ENCODE measurements around the gene CEACAM19.
"Not testable (repeated sequence)": the region's sequence is repeated elsewhere in the genome, so short reads cannot be mapped to it uniquely, and the experiment has no call there.

CEACAM19 gene

DNA sequence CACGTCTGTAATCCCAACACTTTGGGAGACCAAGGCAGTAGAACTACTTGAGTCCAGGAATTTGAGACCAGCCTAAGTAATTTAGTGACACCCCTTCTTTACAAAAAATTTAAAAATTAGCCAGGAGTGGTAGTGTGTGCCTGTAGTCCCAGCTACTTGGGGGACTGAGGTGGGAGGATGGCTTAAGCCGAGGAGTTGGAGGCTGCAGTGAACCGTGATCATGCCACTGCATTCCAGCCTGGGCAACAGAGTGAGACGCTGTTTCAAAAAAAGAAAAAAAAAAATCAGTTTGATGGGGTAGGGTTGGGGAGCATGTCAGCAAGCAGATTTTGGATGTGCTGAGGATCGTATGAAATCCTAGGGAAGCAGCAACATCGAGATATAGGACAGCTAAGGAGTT, 4.2 kb downstream of the CEACAM19 start:
- WGBS (ENCODE audit: insufficient coverage, insufficient read length), result no CpG with 5 or more reads among the region's 6 CpGs
- Histone ChIP-seq H3K4me3 (ENCODE audit: low read length) (no peak overlapping the region), H3K27ac (ENCODE audit: low read length) (no peak overlapping the region), H3K4me1 (ENCODE audit: control insufficient read depth, insufficient read depth, low read length) (no peaks in the 10 kb centered on the region), H3K9me3 (ENCODE audit: control insufficient read depth, insufficient read depth, low read length) (no peaks in the 10 kb centered on the region), H3K36me3 (ENCODE audit: control insufficient read depth, insufficient read depth, low read length) (no peaks in the 10 kb centered on the region), H3K27me3 (ENCODE audit: control insufficient read depth, insufficient read depth, low read length) (no peaks in the 10 kb centered on the region; the same call in 1 of the 2 replicates)
- no peak for DNase-seq (ENCODE audit: low read depth, low spot score)

DNA sequence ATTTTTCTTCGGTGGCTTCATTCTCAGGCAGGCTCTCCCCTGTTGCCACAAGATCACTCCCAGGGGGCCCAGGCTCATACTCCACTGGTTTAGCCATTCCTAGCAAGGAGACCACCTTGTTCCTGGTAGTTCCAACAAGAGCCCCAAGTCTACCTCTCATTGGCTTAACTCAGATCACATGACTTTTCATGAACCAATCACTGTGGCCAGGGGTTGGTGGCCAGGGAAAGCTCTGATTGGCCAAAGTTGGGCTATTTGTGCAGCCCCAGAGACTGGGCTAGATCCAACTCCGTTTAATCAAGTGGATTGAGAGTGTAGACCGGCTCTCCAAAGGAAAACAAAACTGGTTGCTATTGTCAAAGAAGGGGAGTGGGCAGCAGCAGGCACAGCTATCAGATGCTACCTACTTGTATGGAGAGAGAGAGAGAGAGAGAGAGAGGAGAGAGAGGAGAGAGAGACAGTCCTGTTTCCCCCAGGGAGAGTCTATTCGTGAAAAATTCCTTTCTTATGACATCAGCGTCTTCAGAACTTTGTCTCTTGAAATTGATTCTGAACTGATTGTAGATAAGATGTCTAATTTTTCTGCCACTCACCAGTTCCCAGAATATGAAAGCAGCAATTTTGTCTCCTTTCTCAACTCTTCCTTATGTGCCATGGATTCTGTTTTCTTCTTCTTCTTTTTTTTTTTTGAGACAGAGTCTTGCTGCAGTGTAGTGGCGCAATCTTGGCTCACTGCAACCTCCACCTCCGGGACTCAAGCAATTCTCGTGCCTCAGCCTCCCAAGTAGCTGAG, 5.9 kb downstream of the CEACAM19 start:
- no peaks in the 10 kb centered on the region; the same call in 1 of the 2 replicates for H3K27me3 ChIP-seq (ENCODE audit: control insufficient read depth, insufficient read depth, low read length)

DNA sequence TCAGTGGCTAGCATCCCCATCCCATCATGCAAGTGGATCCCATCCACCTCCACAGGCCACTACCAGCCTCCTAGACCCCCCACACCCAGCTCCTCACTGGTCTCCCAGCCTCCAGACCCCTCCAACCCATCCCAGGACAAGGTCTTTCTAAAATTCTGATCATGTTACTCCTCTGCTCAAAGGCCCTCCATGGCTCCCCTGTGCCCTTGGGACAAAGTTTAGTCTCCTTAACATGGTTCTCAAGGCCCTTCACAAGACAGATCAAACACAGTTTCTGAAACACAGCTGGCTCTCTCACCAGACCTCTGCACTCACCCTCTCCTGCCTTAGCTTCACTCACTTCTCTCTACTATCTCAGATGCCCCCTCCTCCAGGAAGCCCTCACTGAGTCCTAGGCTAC, 9.3 kb downstream of the CEACAM19 start:
- H3K4me1 ChIP-seq (ENCODE audit: control insufficient read depth, insufficient read depth, low read length), result no peaks in the 10 kb centered on the region
- no peaks in the 10 kb centered on the region for H3K36me3 ChIP-seq (ENCODE audit: control insufficient read depth, insufficient read depth, low read length)

More for the DNA sequence above, 5.9 kb downstream of the CEACAM19 start:
- H3K27ac ChIP-seq (ENCODE audit: low read length), result no peak overlapping the region
- WGBS (ENCODE audit: insufficient coverage, insufficient read length), result no CpG with 5 or more reads among the region's 8 CpGs
- H3K4me1 ChIP-seq (ENCODE audit: control insufficient read depth, insufficient read depth, low read length), result no peaks in the 10 kb centered on the region
- no peak for DNase-seq (ENCODE audit: low read depth, low spot score)
- no peak overlapping the region for H3K4me3 ChIP-seq (ENCODE audit: low read length)
- no peaks in the 10 kb centered on the region for H3K36me3 ChIP-seq (ENCODE audit: control insufficient read depth, insufficient read depth, low read length)
- H3K9me3 ChIP-seq (ENCODE audit: control insufficient read depth, insufficient read depth, low read length), result no peaks in the 10 kb centered on the region

DNA sequence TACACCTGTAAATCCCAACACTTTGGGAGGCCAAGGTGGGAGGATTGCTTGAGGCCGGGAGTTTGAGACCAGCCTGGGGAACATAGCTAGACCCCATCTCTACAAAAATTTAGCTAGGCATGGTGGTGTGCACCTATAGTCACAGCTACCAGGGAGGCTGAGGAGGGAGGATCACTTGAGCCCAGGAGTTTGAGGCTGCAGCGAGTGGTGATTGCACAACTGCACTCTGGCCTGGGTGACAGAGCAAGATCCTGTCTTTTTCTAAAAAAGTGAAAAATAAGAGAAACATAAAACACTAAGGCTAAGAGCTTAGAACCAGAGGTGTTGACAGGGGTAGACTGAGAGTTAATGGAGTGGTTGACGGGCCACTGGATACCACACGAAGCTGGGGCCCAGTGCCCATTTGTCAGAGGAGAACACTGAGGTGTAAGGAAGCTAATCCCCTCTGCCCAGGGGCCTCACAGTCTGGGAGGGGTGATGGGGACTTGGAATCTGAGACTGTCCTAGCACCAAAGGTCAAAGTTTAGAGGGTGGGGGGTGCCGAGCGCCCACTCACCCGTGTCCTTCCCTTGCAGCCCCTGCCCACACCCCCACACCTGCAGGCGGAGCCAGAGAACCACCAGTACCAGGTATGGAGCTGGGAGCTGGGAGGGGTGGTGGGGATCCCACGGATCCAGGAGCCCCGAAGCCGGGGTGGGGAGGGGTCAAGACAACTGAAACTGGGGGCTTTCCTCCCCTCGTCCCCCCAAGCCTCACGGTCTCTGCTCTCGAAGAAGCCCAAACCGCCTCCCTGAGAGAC, 10.9 kb downstream of the CEACAM19 start:
- no peaks in the 10 kb centered on the region for H3K4me1 ChIP-seq (ENCODE audit: control insufficient read depth, insufficient read depth, low read length)
- no peak overlapping the region for H3K4me3 ChIP-seq (ENCODE audit: low read length)
- DNase-seq (ENCODE audit: low read depth, low spot score), result no peak
- no peaks in the 10 kb centered on the region for H3K9me3 ChIP-seq (ENCODE audit: control insufficient read depth, insufficient read depth, low read length)
- H3K27ac ChIP-seq (ENCODE audit: low read length), result no peak overlapping the region
- no peaks in the 10 kb centered on the region for H3K36me3 ChIP-seq (ENCODE audit: control insufficient read depth, insufficient read depth, low read length)
- no CpG with 5 or more reads among the region's 15 CpGs for WGBS (ENCODE audit: insufficient coverage, insufficient read length)
- no peaks in the 10 kb centered on the region; the same call in 1 of the 2 replicates for H3K27me3 ChIP-seq (ENCODE audit: control insufficient read depth, insufficient read depth, low read length)

More for the DNA sequence above, 9.3 kb downstream of the CEACAM19 start:
- no peak for DNase-seq (ENCODE audit: low read depth, low spot score)
- H3K4me3 ChIP-seq (ENCODE audit: low read length), result no peak overlapping the region
- no peak overlapping the region for H3K27ac ChIP-seq (ENCODE audit: low read length)
- H3K27me3 ChIP-seq (ENCODE audit: control insufficient read depth, insufficient read depth, low read length), result no peaks in the 10 kb centered on the region; the same call in 1 of the 2 replicates
- no peaks in the 10 kb centered on the region for H3K9me3 ChIP-seq (ENCODE audit: control insufficient read depth, insufficient read depth, low read length)

GRCh38 chr19:44682807-44683206, 11.5 kb downstream of the CEACAM19 start:
- H3K4me3 ChIP-seq (ENCODE audit: low read length), result no peak overlapping the region
- no CpG with 5 or more reads among the region's 2 CpGs for WGBS (ENCODE audit: insufficient coverage, insufficient read length)
- DNase-seq (ENCODE audit: low read depth, low spot score), result no peak
- no peaks in the 10 kb centered on the region for H3K9me3 ChIP-seq (ENCODE audit: control insufficient read depth, insufficient read depth, low read length)
- H3K4me1 ChIP-seq (ENCODE audit: control insufficient read depth, insufficient read depth, low read length), result no peaks in the 10 kb centered on the region
- no peaks in the 10 kb centered on the region; the same call in 1 of the 2 replicates for H3K27me3 ChIP-seq (ENCODE audit: control insufficient read depth, insufficient read depth, low read length)
- H3K36me3 ChIP-seq (ENCODE audit: control insufficient read depth, insufficient read depth, low read length), result no peaks in the 10 kb centered on the region
- no peak overlapping the region for H3K27ac ChIP-seq (ENCODE audit: low read length)

DNA sequence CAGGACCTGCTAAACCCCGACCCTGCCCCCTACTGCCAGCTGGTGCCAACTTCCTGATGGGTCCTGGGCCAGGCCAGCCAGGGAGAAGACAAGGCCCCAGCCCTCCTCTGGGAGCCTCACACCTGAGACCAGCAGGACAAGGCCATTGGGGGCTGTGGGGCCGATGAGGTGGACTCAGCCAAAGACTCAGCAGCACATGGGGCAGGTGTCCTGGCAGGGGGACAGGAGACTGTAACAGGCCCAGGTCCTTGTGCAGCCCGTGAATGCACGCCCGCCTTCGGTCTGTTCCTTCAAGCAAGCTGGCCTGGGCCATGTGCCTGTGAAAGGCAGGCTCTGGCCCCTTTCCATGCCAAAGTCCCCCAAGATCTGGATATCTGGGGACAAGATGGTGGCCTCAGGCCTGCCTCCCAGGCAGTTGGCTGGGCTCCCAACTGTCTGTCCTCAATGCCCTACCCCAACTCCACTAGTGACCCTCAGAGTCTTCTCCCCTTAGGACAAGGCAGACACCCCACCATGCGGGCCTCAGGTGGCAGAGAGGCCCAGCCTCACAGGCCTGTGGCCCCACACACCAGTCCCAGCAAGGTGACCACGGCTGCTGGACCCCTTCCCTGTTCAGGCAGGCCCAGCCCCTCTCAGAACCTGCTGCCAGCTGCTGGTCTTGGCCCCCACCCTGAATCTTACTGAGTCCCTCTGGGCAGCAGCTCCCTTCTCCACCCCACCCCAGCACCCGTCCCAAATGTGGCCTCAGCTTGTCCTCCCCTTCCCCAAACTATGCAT, 12.3 kb downstream of the CEACAM19 start:
- Histone ChIP-seq H3K4me1 (ENCODE audit: control insufficient read depth, insufficient read depth, low read length) (no peaks in the 10 kb centered on the region), H3K9me3 (ENCODE audit: control insufficient read depth, insufficient read depth, low read length) (no peaks in the 10 kb centered on the region), H3K36me3 (ENCODE audit: control insufficient read depth, insufficient read depth, low read length) (no peaks in the 10 kb centered on the region), H3K27ac (ENCODE audit: low read length) (no peak overlapping the region), H3K4me3 (ENCODE audit: low read length) (no peak overlapping the region), H3K27me3 (ENCODE audit: control insufficient read depth, insufficient read depth, low read length) (no peaks in the 10 kb centered on the region; the same call in 1 of the 2 replicates)
- no peak for DNase-seq (ENCODE audit: low read depth, low spot score)
- no CpG with 5 or more reads among the region's 9 CpGs for WGBS (ENCODE audit: insufficient coverage, insufficient read length)

GRCh38 chr19:44684396-44684795, 13.1 kb downstream of the CEACAM19 start:
- not testable (repeated sequence) for H3K4me3 ChIP-seq (ENCODE audit: low read length); H3K27me3 ChIP-seq (ENCODE audit: control insufficient read depth, insufficient read depth, low read length); H3K4me1 ChIP-seq (ENCODE audit: control insufficient read depth, insufficient read depth, low read length); DNase-seq (ENCODE audit: low read depth, low spot score); H3K9me3 ChIP-seq (ENCODE audit: control insufficient read depth, insufficient read depth, low read length); H3K36me3 ChIP-seq (ENCODE audit: control insufficient read depth, insufficient read depth, low read length); H3K27ac ChIP-seq (ENCODE audit: low read length)
- WGBS (ENCODE audit: insufficient coverage, insufficient read length), result 100% methylated on average over 1 of the region's 3 CpGs

DNA sequence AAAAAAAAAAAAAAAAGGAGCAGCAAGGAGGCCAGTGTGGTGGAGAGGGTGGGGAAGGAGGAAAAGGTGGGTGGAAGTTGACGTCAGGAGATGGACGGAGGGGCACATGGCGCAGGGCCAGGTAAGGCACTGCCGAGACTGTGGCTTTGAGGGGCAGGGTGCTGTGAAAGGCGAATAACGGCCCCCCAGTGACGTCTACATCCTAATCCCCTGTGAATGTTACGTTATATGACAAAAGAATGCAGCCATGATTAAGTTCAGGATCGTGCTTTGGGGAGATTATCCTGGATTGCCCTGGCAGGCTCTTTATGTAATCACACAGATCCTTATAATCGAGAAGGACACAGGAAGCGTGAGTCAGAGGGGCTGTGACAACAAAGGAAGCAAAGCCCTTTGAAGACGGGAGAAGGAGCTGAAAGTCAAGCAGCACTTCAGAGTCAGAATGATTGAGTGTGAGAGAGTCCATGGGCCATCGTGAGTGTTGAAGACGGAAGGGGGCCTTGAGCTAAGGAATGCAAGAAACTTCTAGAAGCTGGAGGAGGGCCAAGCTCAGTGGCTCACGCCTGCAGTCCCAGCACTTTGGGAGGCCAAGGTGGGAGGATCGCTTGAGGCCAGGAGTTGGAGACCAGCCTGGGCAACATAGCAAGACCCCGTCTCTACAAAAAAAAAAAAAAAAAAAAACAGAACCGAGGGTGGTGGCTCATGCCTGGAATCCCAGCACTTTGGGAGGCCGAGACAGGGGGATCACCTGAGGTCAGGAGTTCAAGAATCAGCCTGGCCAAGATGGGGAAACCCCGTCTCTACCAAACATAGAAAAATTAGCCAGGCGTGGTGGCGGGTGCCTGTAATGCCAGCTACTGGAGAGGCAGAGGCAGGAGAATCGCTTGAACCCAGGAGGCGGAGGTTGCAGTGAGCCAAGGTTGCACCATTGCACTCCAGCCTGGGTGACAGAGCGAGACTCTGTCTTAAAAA, 13.9 kb downstream of the CEACAM19 start:
- H3K27me3 ChIP-seq (ENCODE audit: control insufficient read depth, insufficient read depth, low read length), result no peaks in the 10 kb centered on the region
- H3K4me3 ChIP-seq (ENCODE audit: low read length), result no peak overlapping the region
- H3K4me1 ChIP-seq (ENCODE audit: control insufficient read depth, insufficient read depth, low read length), result no peaks in the 10 kb centered on the region; the same call in 1 of the 2 replicates
- DNase-seq (ENCODE audit: low read depth, low spot score), result no peak
- H3K9me3 ChIP-seq (ENCODE audit: control insufficient read depth, insufficient read depth, low read length), result no peaks in the 10 kb centered on the region
- no peak overlapping the region for H3K27ac ChIP-seq (ENCODE audit: low read length)
- WGBS (ENCODE audit: insufficient coverage, insufficient read length), result no CpG with 5 or more reads among the region's 25 CpGs
- no peaks in the 10 kb centered on the region for H3K36me3 ChIP-seq (ENCODE audit: control insufficient read depth, insufficient read depth, low read length)

DNA sequence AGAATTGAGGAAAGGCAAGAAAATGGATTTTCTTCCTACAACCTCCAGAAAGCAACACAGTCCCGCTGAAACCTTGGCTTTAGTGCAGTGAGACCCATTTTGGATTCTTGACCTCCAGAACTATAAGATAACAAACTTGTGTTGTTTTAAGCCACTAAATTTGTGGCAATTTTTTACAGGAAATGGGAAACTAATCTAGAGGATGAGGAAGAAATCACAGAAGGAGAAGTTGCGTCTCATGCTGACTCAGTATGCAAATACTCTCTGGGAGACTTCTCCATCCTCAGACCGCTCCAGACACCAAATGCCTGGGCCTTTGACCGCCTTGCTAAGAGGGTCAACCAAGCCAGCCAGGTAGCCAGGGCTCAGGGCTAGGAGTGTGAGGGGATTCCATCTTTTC, 14.6 kb downstream of the CEACAM19 start:
- H3K4me1 ChIP-seq (ENCODE audit: control insufficient read depth, insufficient read depth, low read length), result no peaks in the 10 kb centered on the region; the same call in 1 of the 2 replicates
- no peaks in the 10 kb centered on the region for H3K36me3 ChIP-seq (ENCODE audit: control insufficient read depth, insufficient read depth, low read length)
- no peaks in the 10 kb centered on the region for H3K9me3 ChIP-seq (ENCODE audit: control insufficient read depth, insufficient read depth, low read length)
- no CpG with 5 or more reads among the region's 4 CpGs for WGBS (ENCODE audit: insufficient coverage, insufficient read length)
- no peak overlapping the region for H3K27ac ChIP-seq (ENCODE audit: low read length)
- no peak overlapping the region for H3K4me3 ChIP-seq (ENCODE audit: low read length)
- no peaks in the 10 kb centered on the region for H3K27me3 ChIP-seq (ENCODE audit: control insufficient read depth, insufficient read depth, low read length)
- DNase-seq (ENCODE audit: low read depth, low spot score), result no peak

All from iPS DF 6.9 (cell line).